LNCAP (cell line): ENCODE measurements around the gene PROX2.

ENCODE experiments used
- CTCF ChIP-seq: fragments of 450-650 bp; IDR thresholded peaks from 2 replicates; pipeline ENCODE4 v1.5.1; 2017; ENCODE audit warnings: mild to moderate bottlenecking

The PROX2 gene

GRCh38 chr14:74908861-74909341 is 33.0 kb upstream of the PROX2 start:
- TF ChIP-seq CTCF = no peak

- TF ChIP-seq CTCF = no peak
Observed at GRCh38 chr14:74907744-74908143, 31.8 kb upstream of the PROX2 start.

- peak; percentile 30 for TF ChIP-seq CTCF
Observed at GRCh38 chr14:74906925-74907521, 31.1 kb upstream of the PROX2 start.

GRCh38 chr14:74905595-74906142 is 29.7 kb upstream of the PROX2 start:
- TF ChIP-seq CTCF = peak; percentile 97

- TF ChIP-seq CTCF = no peak
Observed at GRCh38 chr14:74904635-74905503, 28.9 kb upstream of the PROX2 start.

- TF ChIP-seq CTCF = no peak
Observed at GRCh38 chr14:74902941-74903705, 27.2 kb upstream of the PROX2 start.

- no peak for TF ChIP-seq CTCF
Observed at GRCh38 chr14:74898694-74899093, 22.7 kb upstream of the PROX2 start.
